Measurements from ENCODE around the gene PPP1R36. TPM values are rescaled to one million over a fixed set of nuclear protein-coding genes. Genes with fewer than 3 reads are reported as not detected.
"Not testable (repeated sequence)": the region's sequence is repeated elsewhere in the genome, so short reads cannot be mapped to it uniquely, and the experiment has no call there.

PPP1R36 gene
- total and polyA plus RNA-seq, 8 donors: 2.0 to 7.2 (median 5.2) TPM

- WGBS, 2 donors: 97 to 100% methylated on average over 5 of the region's 5 CpGs
- no peaks in the 10 kb centered on the region for H3K27me3 ChIP-seq
- no peak for FAIRE-seq
- H3K36me3 ChIP-seq: no peaks in the 10 kb centered on the region
- no peak overlapping the region for H3K27ac ChIP-seq
- intact Hi-C loops (cut with DNase I): no loop called here
- no peak for TF ChIP-seq CTCF (IDR thresholded peaks at IDR 0.05)
- no peak overlapping the region for H3K4me3 ChIP-seq
- H3K9me3 ChIP-seq: no peaks in the 10 kb centered on the region
- ATAC-seq: no peak
- no peaks in the 10 kb centered on the region for H3K4me1 ChIP-seq
- no peak for DNase-seq
Measured at GRCh38 chr14:64556526-64556925, 6.8 kb downstream of the PPP1R36 start.

- H3K27me3 ChIP-seq; H3K4me1 ChIP-seq; H3K36me3 ChIP-seq; DNase-seq; ATAC-seq; intact Hi-C loops (cut with DNase I); H3K4me3 ChIP-seq; H3K27ac ChIP-seq; FAIRE-seq; H3K9me3 ChIP-seq: not testable (repeated sequence)
- WGBS, 2 donors: 95 to 96% methylated on average over 2 of the region's 2 CpGs
Measured at GRCh38 chr14:64558216-64558615, 8.5 kb downstream of the PPP1R36 start.

DNA sequence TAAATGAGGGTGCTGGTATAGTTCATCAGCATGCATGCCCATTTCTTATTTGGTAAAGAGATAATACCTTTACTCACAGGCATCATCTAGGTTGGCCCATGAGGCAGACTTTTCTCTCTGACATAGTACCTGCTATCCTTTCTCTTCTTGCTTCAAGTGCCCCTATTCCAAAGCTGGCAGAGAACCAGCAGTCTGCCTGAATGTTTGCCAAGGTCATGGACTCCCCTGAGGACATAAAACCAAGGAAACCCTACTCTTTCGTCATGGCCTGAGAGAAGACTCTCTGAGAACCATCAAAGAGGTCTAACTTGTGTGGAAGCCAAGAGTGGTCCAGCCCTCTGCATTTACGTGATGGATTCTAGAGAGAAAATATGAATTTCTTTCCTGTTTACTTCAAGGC, 11.9 kb downstream of the PPP1R36 start:
- TF ChIP-seq CTCF (IDR thresholded peaks at IDR 0.05): no peak
- H3K4me1 ChIP-seq: no peaks in the 10 kb centered on the region
- intact Hi-C loops (cut with DNase I): no loop called here
- ATAC-seq (no peak), FAIRE-seq (no peak), DNase-seq (no peak)
- no peaks in the 10 kb centered on the region for H3K27me3 ChIP-seq
- H3K27ac ChIP-seq: no peak overlapping the region
- no peaks in the 10 kb centered on the region for H3K36me3 ChIP-seq
- H3K4me3 ChIP-seq: no peak overlapping the region
- H3K9me3 ChIP-seq: no peaks in the 10 kb centered on the region
- 62 to 63% methylated on average over 2 of the region's 2 CpGs for WGBS, 2 donors

- FAIRE-seq: no peak
- DNase-seq: no peak
Measured at GRCh38 chr14:64562436-64562835, 12.7 kb downstream of the PPP1R36 start.

DNA sequence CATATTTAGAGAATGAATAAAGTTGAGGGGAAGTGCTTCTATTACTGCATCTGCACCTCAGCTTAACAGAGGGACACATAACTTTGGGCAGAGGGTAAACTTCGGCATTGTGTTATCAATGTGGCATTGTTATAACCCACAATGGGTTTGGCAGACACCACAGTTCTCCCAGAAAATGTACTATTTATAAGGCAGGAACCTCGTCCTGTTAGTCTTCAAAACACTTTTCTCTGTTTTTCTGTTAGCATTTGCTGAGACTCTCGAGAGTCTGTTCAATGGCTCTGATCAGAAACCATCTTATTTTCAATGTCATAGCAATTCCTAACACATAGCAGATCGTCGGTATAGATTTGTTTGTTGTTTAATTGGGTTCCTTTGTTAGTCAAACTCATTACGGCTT, 13.9 kb downstream of the PPP1R36 start:
- FAIRE-seq: no peak
- no peak overlapping the region for H3K4me3 ChIP-seq
- no peaks in the 10 kb centered on the region for H3K36me3 ChIP-seq
- TF ChIP-seq CTCF (IDR thresholded peaks at IDR 0.05): no peak
- H3K4me1 ChIP-seq: no peaks in the 10 kb centered on the region
- 71 to 72% methylated on average over 6 of the region's 6 CpGs for WGBS, 2 donors
- intact Hi-C loops (cut with DNase I): no loop called here
- H3K9me3 ChIP-seq: no peaks in the 10 kb centered on the region
- DNase-seq: no peak
- no peaks in the 10 kb centered on the region for H3K27me3 ChIP-seq
- ATAC-seq: no peak
- H3K27ac ChIP-seq: no peak overlapping the region

More at GRCh38 chr14:64562436-64562835, 12.7 kb downstream of the PPP1R36 start:
- intact Hi-C loops (cut with DNase I): no loop called here
- H3K27ac ChIP-seq: no peak overlapping the region
- no peaks in the 10 kb centered on the region for H3K4me1 ChIP-seq
- H3K27me3 ChIP-seq: no peaks in the 10 kb centered on the region
- no peak for TF ChIP-seq CTCF (IDR thresholded peaks at IDR 0.05)
- no peaks in the 10 kb centered on the region for H3K9me3 ChIP-seq
- no peaks in the 10 kb centered on the region for H3K36me3 ChIP-seq
- ATAC-seq: no peak
- H3K4me3 ChIP-seq: no peak overlapping the region

All from pancreas (tissue), 10 donors.